Measurements from ENCODE around the gene ANKS3. TPM values are rescaled to one million over a fixed set of nuclear protein-coding genes. Genes with fewer than 3 reads are reported as not detected.

Gene ANKS3
- total and polyA plus RNA-seq, 2 of the 8 experiments (the other 6 are each of a cell fraction or from before 2014, with no cell fraction given), result 15.5 to 23.9 TPM

DNA sequence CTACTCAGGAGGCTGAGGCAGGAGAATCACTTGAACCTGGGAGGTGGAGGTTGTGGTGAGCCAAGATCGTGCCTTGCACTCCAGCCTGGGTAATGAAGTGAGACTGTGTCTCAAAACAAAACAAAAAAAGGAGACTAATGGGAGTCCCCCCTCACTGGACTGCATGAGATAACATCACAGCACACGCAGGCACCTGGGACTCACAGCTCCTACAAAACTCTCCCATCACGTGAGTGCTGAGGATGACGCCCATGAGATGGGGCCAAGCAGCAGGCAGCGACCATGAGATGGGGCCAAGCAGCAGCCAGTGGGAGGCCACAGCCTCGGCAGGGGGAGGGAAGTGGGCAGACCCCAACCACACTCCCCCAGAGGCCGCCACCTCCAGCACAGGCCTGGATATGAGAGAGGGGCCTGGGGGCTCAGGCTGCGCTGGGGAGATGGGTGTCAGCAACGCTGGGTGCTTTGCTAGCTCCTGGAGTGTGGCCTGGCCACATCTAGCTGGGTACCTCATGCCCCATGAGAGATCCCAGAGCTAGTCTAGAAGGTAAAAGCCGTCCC, 15.7 kb upstream of the ANKS3 start (continued):
- TF ChIP-seq, protein P1, sequence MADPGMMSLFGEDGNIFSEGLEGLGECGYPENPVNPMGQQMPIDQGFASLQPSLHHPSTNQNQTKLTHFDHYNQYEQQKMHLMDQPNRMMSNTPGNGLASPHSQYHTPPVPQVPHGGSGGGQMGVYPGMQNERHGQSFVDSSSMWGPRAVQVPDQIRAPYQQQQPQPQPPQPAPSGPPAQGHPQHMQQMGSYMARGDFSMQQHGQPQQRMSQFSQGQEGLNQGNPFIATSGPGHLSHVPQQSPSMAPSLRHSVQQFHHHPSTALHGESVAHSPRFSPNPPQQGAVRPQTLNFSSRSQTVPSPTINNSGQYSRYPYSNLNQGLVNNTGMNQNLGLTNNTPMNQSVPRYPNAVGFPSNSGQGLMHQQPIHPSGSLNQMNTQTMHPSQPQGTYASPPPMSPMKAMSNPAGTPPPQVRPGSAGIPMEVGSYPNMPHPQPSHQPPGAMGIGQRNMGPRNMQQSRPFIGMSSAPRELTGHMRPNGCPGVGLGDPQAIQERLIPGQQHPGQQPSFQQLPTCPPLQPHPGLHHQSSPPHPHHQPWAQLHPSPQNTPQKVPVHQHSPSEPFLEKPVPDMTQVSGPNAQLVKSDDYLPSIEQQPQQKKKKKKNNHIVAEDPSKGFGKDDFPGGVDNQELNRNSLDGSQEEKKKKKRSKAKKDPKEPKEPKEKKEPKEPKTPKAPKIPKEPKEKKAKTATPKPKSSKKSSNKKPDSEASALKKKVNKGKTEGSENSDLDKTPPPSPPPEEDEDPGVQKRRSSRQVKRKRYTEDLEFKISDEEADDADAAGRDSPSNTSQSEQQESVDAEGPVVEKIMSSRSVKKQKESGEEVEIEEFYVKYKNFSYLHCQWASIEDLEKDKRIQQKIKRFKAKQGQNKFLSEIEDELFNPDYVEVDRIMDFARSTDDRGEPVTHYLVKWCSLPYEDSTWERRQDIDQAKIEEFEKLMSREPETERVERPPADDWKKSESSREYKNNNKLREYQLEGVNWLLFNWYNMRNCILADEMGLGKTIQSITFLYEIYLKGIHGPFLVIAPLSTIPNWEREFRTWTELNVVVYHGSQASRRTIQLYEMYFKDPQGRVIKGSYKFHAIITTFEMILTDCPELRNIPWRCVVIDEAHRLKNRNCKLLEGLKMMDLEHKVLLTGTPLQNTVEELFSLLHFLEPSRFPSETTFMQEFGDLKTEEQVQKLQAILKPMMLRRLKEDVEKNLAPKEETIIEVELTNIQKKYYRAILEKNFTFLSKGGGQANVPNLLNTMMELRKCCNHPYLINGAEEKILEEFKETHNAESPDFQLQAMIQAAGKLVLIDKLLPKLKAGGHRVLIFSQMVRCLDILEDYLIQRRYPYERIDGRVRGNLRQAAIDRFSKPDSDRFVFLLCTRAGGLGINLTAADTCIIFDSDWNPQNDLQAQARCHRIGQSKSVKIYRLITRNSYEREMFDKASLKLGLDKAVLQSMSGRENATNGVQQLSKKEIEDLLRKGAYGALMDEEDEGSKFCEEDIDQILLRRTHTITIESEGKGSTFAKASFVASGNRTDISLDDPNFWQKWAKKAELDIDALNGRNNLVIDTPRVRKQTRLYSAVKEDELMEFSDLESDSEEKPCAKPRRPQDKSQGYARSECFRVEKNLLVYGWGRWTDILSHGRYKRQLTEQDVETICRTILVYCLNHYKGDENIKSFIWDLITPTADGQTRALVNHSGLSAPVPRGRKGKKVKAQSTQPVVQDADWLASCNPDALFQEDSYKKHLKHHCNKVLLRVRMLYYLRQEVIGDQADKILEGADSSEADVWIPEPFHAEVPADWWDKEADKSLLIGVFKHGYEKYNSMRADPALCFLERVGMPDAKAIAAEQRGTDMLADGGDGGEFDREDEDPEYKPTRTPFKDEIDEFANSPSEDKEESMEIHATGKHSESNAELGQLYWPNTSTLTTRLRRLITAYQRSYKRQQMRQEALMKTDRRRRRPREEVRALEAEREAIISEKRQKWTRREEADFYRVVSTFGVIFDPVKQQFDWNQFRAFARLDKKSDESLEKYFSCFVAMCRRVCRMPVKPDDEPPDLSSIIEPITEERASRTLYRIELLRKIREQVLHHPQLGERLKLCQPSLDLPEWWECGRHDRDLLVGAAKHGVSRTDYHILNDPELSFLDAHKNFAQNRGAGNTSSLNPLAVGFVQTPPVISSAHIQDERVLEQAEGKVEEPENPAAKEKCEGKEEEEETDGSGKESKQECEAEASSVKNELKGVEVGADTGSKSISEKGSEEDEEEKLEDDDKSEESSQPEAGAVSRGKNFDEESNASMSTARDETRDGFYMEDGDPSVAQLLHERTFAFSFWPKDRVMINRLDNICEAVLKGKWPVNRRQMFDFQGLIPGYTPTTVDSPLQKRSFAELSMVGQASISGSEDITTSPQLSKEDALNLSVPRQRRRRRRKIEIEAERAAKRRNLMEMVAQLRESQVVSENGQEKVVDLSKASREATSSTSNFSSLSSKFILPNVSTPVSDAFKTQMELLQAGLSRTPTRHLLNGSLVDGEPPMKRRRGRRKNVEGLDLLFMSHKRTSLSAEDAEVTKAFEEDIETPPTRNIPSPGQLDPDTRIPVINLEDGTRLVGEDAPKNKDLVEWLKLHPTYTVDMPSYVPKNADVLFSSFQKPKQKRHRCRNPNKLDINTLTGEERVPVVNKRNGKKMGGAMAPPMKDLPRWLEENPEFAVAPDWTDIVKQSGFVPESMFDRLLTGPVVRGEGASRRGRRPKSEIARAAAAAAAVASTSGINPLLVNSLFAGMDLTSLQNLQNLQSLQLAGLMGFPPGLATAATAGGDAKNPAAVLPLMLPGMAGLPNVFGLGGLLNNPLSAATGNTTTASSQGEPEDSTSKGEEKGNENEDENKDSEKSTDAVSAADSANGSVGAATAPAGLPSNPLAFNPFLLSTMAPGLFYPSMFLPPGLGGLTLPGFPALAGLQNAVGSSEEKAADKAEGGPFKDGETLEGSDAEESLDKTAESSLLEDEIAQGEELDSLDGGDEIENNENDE (IDR thresholded peaks at IDR 0.05; ENCODE audit: insufficient replicate concordance, low read length), result no peak
- TF ChIP-seq, protein P2, sequence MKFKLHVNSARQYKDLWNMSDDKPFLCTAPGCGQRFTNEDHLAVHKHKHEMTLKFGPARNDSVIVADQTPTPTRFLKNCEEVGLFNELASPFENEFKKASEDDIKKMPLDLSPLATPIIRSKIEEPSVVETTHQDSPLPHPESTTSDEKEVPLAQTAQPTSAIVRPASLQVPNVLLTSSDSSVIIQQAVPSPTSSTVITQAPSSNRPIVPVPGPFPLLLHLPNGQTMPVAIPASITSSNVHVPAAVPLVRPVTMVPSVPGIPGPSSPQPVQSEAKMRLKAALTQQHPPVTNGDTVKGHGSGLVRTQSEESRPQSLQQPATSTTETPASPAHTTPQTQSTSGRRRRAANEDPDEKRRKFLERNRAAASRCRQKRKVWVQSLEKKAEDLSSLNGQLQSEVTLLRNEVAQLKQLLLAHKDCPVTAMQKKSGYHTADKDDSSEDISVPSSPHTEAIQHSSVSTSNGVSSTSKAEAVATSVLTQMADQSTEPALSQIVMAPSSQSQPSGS (IDR thresholded peaks at IDR 0.05; ENCODE audit: low read length), result no peak
- TF ChIP-seq POLR2AphosphoS5 (IDR thresholded peaks at IDR 0.05; ENCODE audit: low read depth, low read length), result no peak
- TF ChIP-seq CBX5 (IDR thresholded peaks at IDR 0.05; ENCODE audit: low read depth, low read length), result no peak
- no peak for TF ChIP-seq YY1 (IDR thresholded peaks at IDR 0.05; ENCODE audit: low read depth, low read length)
- TF ChIP-seq, protein P3, sequence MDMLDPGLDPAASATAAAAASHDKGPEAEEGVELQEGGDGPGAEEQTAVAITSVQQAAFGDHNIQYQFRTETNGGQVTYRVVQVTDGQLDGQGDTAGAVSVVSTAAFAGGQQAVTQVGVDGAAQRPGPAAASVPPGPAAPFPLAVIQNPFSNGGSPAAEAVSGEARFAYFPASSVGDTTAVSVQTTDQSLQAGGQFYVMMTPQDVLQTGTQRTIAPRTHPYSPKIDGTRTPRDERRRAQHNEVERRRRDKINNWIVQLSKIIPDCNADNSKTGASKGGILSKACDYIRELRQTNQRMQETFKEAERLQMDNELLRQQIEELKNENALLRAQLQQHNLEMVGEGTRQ (IDR thresholded peaks at IDR 0.05; ENCODE audit: low read length), result no peak
- TF ChIP-seq ASH2L (IDR thresholded peaks at IDR 0.05; ENCODE audit: low read length), result no peak
- TF ChIP-seq BCL11A (IDR thresholded peaks at IDR 0.05; ENCODE audit: low read depth in 2 of 2, low read length in 2 of 2), result no peak
- TF ChIP-seq KDM4A (IDR thresholded peaks at IDR 0.05; ENCODE audit: low read depth, low read length, severe bottlenecking), result no peak

Data from H1 (cell line).